ENCODE measurements around the gene CD83.

DNA sequence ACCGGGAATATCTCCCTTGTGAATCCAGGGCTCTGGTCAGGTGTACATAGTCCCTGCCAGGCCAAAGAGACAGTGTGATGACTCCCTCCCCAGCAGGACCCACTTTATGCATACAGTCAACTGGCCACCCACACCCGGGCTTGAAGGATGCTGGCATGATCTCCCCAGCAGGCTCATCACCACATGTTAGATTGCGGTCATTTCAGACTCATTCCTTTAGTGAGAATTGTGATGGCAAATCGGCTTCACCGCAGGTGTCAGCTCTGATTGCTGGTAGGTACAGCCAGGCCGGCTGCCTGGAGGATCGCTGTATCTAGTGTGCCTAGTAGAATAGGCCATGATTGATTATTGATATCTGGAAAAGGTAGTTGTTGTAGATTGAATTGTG, 24.5 kb downstream of the CD83 start:
- TF ChIP-seq, protein P1, sequence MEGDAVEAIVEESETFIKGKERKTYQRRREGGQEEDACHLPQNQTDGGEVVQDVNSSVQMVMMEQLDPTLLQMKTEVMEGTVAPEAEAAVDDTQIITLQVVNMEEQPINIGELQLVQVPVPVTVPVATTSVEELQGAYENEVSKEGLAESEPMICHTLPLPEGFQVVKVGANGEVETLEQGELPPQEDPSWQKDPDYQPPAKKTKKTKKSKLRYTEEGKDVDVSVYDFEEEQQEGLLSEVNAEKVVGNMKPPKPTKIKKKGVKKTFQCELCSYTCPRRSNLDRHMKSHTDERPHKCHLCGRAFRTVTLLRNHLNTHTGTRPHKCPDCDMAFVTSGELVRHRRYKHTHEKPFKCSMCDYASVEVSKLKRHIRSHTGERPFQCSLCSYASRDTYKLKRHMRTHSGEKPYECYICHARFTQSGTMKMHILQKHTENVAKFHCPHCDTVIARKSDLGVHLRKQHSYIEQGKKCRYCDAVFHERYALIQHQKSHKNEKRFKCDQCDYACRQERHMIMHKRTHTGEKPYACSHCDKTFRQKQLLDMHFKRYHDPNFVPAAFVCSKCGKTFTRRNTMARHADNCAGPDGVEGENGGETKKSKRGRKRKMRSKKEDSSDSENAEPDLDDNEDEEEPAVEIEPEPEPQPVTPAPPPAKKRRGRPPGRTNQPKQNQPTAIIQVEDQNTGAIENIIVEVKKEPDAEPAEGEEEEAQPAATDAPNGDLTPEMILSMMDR (IDR thresholded peaks at IDR 0.05) = no peak
- no peak for TF ChIP-seq EZH2 (IDR thresholded peaks at IDR 0.05; ENCODE audit: borderline replicate concordance, insufficient read depth, low read depth, low read length, poor library complexity, severe bottlenecking)

Data from B cell (primary cell).